H9 (cell line): Measurements from ENCODE around the gene TPD52L1. TPM values are rescaled to one million over a fixed set of nuclear protein-coding genes. Genes with fewer than 3 reads are reported as not detected.

Experiments used
- DNase-seq: peaks from one replicate; pipeline ENCODE4 v3.0.0-alpha.2; 2017
- H2AFZ ChIP-seq: one replicate; pipeline ENCODE4 v1.6.1; 2013; ENCODE audit warnings: mild to moderate bottlenecking, low read length, control low read depth, moderate library complexity
- H2AK5ac ChIP-seq: 2 replicates; pipeline ENCODE4 v1.6.1; 2013; ENCODE audit warnings: low read length, control low read depth, mixed read lengths; ENCODE audit not compliant: insufficient read length
- H2BK120ac ChIP-seq: one replicate; pipeline ENCODE4 v1.6.1; 2013; ENCODE audit warnings: low read depth, mild to moderate bottlenecking, low read length, control low read depth, inconsistent platforms; ENCODE audit not compliant: poor library complexity, severe bottlenecking
- H2BK12ac ChIP-seq: 2 replicates; pipeline ENCODE4 v1.6.1; 2013; ENCODE audit warnings: low read length, control low read depth, mixed read lengths, low read depth; ENCODE audit not compliant: insufficient read length
- H2BK15ac ChIP-seq: 2 replicates; pipeline ENCODE4 v1.6.1; 2013; ENCODE audit warnings: low read depth, low read length, control low read depth
- H2BK20ac ChIP-seq: one replicate; pipeline ENCODE4 v1.6.1; 2013; ENCODE audit warnings: low read depth, mild to moderate bottlenecking, low read length, control low read depth, inconsistent platforms; ENCODE audit not compliant: poor library complexity, severe bottlenecking
- H2BK5ac ChIP-seq: 2 replicates; pipeline ENCODE4 v1.6.1; 2013; ENCODE audit warnings: low read length, control low read depth, mixed read lengths; ENCODE audit not compliant: insufficient read length
- H3K14ac ChIP-seq: 2 replicates; pipeline ENCODE4 v1.6.1; 2013; ENCODE audit warnings: low read length, control low read depth; ENCODE audit not compliant: insufficient read depth
- H3K18ac ChIP-seq: 2 replicates; pipeline ENCODE4 v1.6.1; 2013; ENCODE audit warnings: low read depth, mild to moderate bottlenecking, mixed read lengths, low read length, control low read depth; ENCODE audit not compliant: insufficient read length
- H3K23ac ChIP-seq: 2 replicates; pipeline ENCODE4 v1.6.1; 2013; ENCODE audit warnings: low read length, control low read depth, mixed read lengths, low read depth; ENCODE audit not compliant: insufficient read length
- H3K23me2 ChIP-seq: 2 replicates; pipeline ENCODE4 v1.6.1; 2013; ENCODE audit warnings: low read depth, mild to moderate bottlenecking, mixed read lengths, low read length, control low read depth; ENCODE audit not compliant: insufficient read length, poor library complexity, severe bottlenecking
- H3K27ac ChIP-seq: 2 replicates; pipeline ENCODE4 v1.5.1; 2013; ENCODE audit warnings: low read length, control low read depth, mixed read lengths, low read depth; ENCODE audit not compliant: insufficient read length
- H3K27me3 ChIP-seq: 2 replicates; pipeline ENCODE4 v1.6.1; 2013; ENCODE audit warnings: low read length, control low read depth, inconsistent platforms; ENCODE audit not compliant: insufficient read depth
- H3K4ac ChIP-seq: 2 replicates; pipeline ENCODE4 v1.6.1; 2013; ENCODE audit warnings: low read depth, mild to moderate bottlenecking, control low read depth, inconsistent platforms, low read length, moderate library complexity
- H3K4me1 ChIP-seq: 2 replicates; pipeline ENCODE4 v1.6.1; 2013; ENCODE audit warnings: low read length, control low read depth, inconsistent platforms; ENCODE audit not compliant: insufficient read depth
- H3K4me2 ChIP-seq: 2 replicates; pipeline ENCODE4 v1.6.1; 2013; ENCODE audit warnings: low read length, control low read depth, mixed read lengths; ENCODE audit not compliant: insufficient read length, insufficient read depth
- H3K56ac ChIP-seq: 2 replicates; pipeline ENCODE4 v1.6.1; 2013; ENCODE audit warnings: low read depth, mild to moderate bottlenecking, mixed read lengths, low read length, control low read depth; ENCODE audit not compliant: insufficient read length
- H3K79me1 ChIP-seq: 2 replicates; pipeline ENCODE4 v1.6.1; 2013; ENCODE audit warnings: low read depth, mild to moderate bottlenecking, moderate library complexity, low read length, control low read depth, inconsistent platforms; ENCODE audit not compliant: insufficient read depth, poor library complexity, severe bottlenecking
- H3K79me2 ChIP-seq: 2 replicates; pipeline ENCODE4 v1.6.1; 2013; ENCODE audit warnings: low read length, control low read depth, inconsistent platforms; ENCODE audit not compliant: insufficient read depth
- H3K9ac ChIP-seq: 2 replicates; pipeline ENCODE4 v1.6.1; 2013; ENCODE audit warnings: low read length, control low read depth, mixed read lengths; ENCODE audit not compliant: insufficient read length; ENCODE audit errors: extremely low read depth
- H3K9me3 ChIP-seq: one replicate; pipeline ENCODE4 v1.6.1; 2013; ENCODE audit warnings: low read depth, low read length, inconsistent platforms; ENCODE audit not compliant: control insufficient read depth
- H3T11ph ChIP-seq: one replicate; pipeline ENCODE4 v1.6.1; 2013; ENCODE audit warnings: mild to moderate bottlenecking, low read length, control low read depth, inconsistent platforms
- H4K20me1 ChIP-seq: one replicate; pipeline ENCODE4 v1.6.1; 2013; ENCODE audit not compliant: control insufficient read depth, insufficient read length, insufficient read depth
- H4K5ac ChIP-seq: 2 replicates; pipeline ENCODE4 v1.6.1; 2013; ENCODE audit warnings: low read depth, mild to moderate bottlenecking, mixed read lengths, low read length, control low read depth; ENCODE audit not compliant: insufficient read length
- H4K8ac ChIP-seq: replicated peaks from 2 replicates; pipeline ENCODE4 v1.6.1; 2013; ENCODE audit warnings: low read length, control low read depth, mixed read lengths, low read depth; ENCODE audit not compliant: insufficient read length
- H4K91ac ChIP-seq: 2 replicates; pipeline ENCODE4 v1.6.1; 2013; ENCODE audit warnings: low read depth, mild to moderate bottlenecking, moderate library complexity, mixed read lengths, low read length, control low read depth; ENCODE audit not compliant: insufficient read length
- H3K27ac Mint-ChIP-seq, 3 experiments: 2 replicates in 2 of 3; 3 replicates in 1 of 3; pipeline ENCODE4 v1.8.0; 2020 to 2021; ENCODE audit warnings: mixed read lengths in 3 of 3, mild to moderate bottlenecking in 1 of 3, moderate library complexity in 1 of 3
- H3K27me3 Mint-ChIP-seq: 2 replicates; pipeline ENCODE4 v1.8.0; 2021; ENCODE audit warnings: low read depth, mild to moderate bottlenecking, moderate library complexity, mixed read lengths
- H3K36me3 Mint-ChIP-seq, 3 experiments: 2 replicates in 2 of 3; 3 replicates in 1 of 3; pipeline ENCODE4 v1.8.0; 2020 to 2021; ENCODE audit warnings: low read depth in 3 of 3, mixed read lengths in 3 of 3; ENCODE audit not compliant: insufficient read depth in 1 of 3
- H3K4me1 Mint-ChIP-seq, 2 experiments: 2 replicates each; pipeline ENCODE4 v1.8.0; 2020; ENCODE audit warnings: mixed read lengths in 2 of 2
- H3K4me3 Mint-ChIP-seq, 2 experiments: 2 replicates in 1 of 2; 3 replicates in 1 of 2; pipeline ENCODE4 v1.8.0; 2020 to 2021; ENCODE audit warnings: mild to moderate bottlenecking in 2 of 2, mixed read lengths in 2 of 2, moderate library complexity in 1 of 2
- H3K9me3 Mint-ChIP-seq, 2 experiments: 2 replicates in 1 of 2; 3 replicates in 1 of 2; pipeline ENCODE4 v1.8.0; 2020; ENCODE audit warnings: mild to moderate bottlenecking in 2 of 2, mixed read lengths in 2 of 2, moderate library complexity in 1 of 2
- WGBS: extraction: QIAGEN DNeasy Blood & Tissue Kit; methylation state at CpG from one replicate; pipeline ENCODE4 v1.1.7; 2013; ENCODE audit warnings: missing lambda C conversion rate, low lambda C conversion rate, mixed read lengths; ENCODE audit not compliant: insufficient read length; ENCODE audit errors: extremely low coverage; 5-methylcytosine and 5-hydroxymethylcytosine counted together
- total RNA-seq: library from RNA; stranded (reverse); gene quantifications from 2 replicates; pipeline ENCODE4 v1.2.1, GENCODE V29; 2021
- TF ChIP-seq, protein P1 (sequence below): fragments of 200-600 bp; sonication (generic); conservative IDR thresholded peaks from 3 replicates; pipeline ENCODE4 v1.8.0; 2021; ENCODE audit warnings: antibody characterized with exemption, mild to moderate bottlenecking

TPD52L1 gene
- total RNA-seq, 1 experiment from 2014 or later: 6.6 TPM

DNA sequence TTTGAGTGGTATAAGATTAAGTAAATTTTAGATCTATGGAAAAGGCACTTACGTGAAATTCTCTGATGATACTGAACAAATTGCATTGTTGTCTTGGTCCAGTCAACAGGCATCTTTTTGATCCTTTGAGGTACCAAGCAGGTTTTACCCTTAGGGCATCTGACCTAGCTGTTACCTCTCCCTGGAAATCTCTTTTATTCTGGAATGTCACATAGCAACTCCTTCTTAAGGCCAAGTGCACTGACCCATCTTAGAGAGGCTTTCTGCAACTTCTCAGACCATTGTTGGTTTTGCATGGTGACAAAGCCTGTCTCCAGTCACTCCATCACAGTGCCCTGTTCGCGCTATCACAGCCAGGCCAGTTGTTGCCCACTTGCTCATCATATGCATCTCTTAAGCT is 42.0 kb downstream of the TPD52L1 start:
- Histone ChIP-seq H2BK120ac (no peak overlapping the region), H3K23ac (no peak overlapping the region), H2BK15ac (no peak overlapping the region), H2BK20ac (no peak overlapping the region), H3K27me3 (no peaks in the 10 kb centered on the region), H2BK12ac (no peak overlapping the region), H3K4ac (no peak overlapping the region), H3K79me2 (no peaks in the 10 kb centered on the region; the same call in 1 of the 2 replicates), H3K9me3 (no peaks in the 10 kb centered on the region), H2AFZ (no peak overlapping the region), H2BK5ac (no peak overlapping the region), H3K4me2 (no peak overlapping the region), H4K91ac (no peak overlapping the region), H3K79me1 (no peaks in the 10 kb centered on the region), H3K27ac (no peak overlapping the region), H4K20me1 (no peaks in the 10 kb centered on the region), H3K18ac (no peak overlapping the region), H2AK5ac (no peak overlapping the region), H3K56ac (no peak overlapping the region), H3K14ac (no peak overlapping the region), H4K5ac (no peak overlapping the region), H4K8ac (no peak overlapping the region), H3K23me2 (no peaks in the 10 kb centered on the region), H3K4me1 (peaks cover 3% of the 10 kb centered on the region), H3T11ph (no peak overlapping the region), H3K9ac (no peak overlapping the region)
- WGBS: 100% methylated on average over 1 of the region's 3 CpGs
- H3K27ac Mint-ChIP-seq: no peak overlapping the region
- no peaks in the 10 kb centered on the region; the same call in 1 of the 2 replicates for H3K27me3 Mint-ChIP-seq
- no peaks in the 10 kb centered on the region for H3K9me3 Mint-ChIP-seq
- DNase-seq: no peak
- TF ChIP-seq, protein P1, sequence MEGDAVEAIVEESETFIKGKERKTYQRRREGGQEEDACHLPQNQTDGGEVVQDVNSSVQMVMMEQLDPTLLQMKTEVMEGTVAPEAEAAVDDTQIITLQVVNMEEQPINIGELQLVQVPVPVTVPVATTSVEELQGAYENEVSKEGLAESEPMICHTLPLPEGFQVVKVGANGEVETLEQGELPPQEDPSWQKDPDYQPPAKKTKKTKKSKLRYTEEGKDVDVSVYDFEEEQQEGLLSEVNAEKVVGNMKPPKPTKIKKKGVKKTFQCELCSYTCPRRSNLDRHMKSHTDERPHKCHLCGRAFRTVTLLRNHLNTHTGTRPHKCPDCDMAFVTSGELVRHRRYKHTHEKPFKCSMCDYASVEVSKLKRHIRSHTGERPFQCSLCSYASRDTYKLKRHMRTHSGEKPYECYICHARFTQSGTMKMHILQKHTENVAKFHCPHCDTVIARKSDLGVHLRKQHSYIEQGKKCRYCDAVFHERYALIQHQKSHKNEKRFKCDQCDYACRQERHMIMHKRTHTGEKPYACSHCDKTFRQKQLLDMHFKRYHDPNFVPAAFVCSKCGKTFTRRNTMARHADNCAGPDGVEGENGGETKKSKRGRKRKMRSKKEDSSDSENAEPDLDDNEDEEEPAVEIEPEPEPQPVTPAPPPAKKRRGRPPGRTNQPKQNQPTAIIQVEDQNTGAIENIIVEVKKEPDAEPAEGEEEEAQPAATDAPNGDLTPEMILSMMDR: no peak
- peaks cover 16 to 21% of the 10 kb centered on the region in 2 experiments for H3K4me1 Mint-ChIP-seq
- no peaks in the 10 kb centered on the region for H3K36me3 Mint-ChIP-seq
- no peak overlapping the region for H3K4me3 Mint-ChIP-seq
